Stimulated activated naive B cell treated with anti-CD40 and anti-IgM and Interleukin-4, amounts not matched to agents 10 μg/mL and 1 μg/mL and 100 μg/mL, for 72 hours (primary cell): ENCODE results near the gene ZW10.
"Not testable (repeated sequence)": the region's sequence is repeated elsewhere in the genome, so short reads cannot be mapped to it uniquely, and the experiment has no call there.

Experiments used
- ATAC-seq, 2 donors: fragments of 150-1000 bp; cut with Tn5 transposase; replicated peaks; 2 replicates each; pipeline ENCODE4 v1.10.0; 2021; ENCODE audit warnings: moderate library complexity in 1 of 2
- DNase-seq: peaks from one replicate; pipeline ENCODE4 v3.0.0; 2021
- H3K27ac Mint-ChIP-seq: one replicate; pipeline ENCODE4 v1.8.0; 2022; ENCODE audit warnings: mild to moderate bottlenecking, mixed read lengths
- H3K27me3 Mint-ChIP-seq, 2 donors: one replicate each; pipeline ENCODE4 v1.8.0; 2022; ENCODE audit warnings: mixed read lengths in 2 of 2
- H3K36me3 Mint-ChIP-seq, 2 donors: one replicate each; pipeline ENCODE4 v1.8.0; 2022; ENCODE audit warnings: mixed read lengths in 2 of 2, mild to moderate bottlenecking in 1 of 2
- H3K4me1 Mint-ChIP-seq, 2 donors: one replicate each; pipeline ENCODE4 v1.8.0; 2022; ENCODE audit warnings: mixed read lengths in 2 of 2, mild to moderate bottlenecking in 1 of 2
- H3K4me3 Mint-ChIP-seq, 2 donors: one replicate each; pipeline ENCODE4 v1.8.0; 2022; ENCODE audit warnings: mild to moderate bottlenecking in 2 of 2, mixed read lengths in 2 of 2, moderate library complexity in 1 of 2
- H3K9me3 Mint-ChIP-seq, 2 donors: one replicate each; pipeline ENCODE4 v1.8.0; 2022; ENCODE audit warnings: mixed read lengths in 2 of 2, mild to moderate bottlenecking in 1 of 2

The ZW10 gene

DNA sequence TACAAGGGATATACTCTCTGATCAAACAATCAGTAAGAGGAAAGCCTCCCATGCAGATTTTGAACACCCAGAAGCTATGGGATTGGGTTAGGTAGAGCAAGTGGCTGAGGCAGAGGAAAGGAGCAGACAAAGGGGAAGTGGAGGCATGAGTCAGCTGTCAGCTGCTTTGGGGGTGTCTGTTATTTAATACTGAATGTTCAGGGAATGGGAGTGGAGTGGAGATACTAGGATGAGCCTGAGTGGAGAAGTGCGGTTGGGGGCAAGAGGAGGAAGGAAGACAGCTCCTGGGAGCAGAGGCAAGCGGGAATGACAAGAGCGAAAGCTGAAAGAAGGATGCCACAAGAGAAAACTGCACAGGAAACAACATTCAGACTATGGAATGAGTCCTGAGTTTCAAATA is 44.7 kb downstream of the ZW10 start:
- Mint-ChIP-seq H3K27ac (no peak overlapping the region), H3K4me1 (peaks cover 0 to 5% of the 10 kb centered on the region in 2 donors), H3K4me3 (no peak overlapping the region), H3K36me3 (peaks cover 13 to 31% of the 10 kb centered on the region in 2 donors), H3K9me3 (no peaks in the 10 kb centered on the region), H3K27me3 (no peaks in the 10 kb centered on the region)
- ATAC-seq, result no peak
- DNase-seq, result no peak

DNA sequence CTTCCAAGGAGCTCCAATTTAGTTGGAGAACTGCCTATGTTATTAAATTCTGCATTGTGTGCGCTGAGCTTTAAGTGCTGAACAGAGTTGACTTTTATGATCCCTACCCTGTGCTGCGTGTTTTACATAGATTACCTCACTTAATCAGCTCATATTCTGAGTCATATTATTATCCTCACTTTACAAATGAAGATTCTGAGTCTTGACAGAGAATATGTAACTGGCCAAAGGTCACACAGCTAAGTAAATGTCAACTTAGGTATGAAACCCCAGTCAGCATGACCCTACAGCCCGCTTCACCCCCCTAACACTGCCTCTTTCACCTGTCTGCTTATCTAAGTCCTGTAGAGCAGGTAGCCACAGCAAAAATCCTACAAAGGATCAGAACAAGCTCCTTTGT is 47.6 kb downstream of the ZW10 start:
- DNase-seq (no peak), ATAC-seq (no peak)
- H3K4me3 Mint-ChIP-seq, result no peak overlapping the region
- H3K4me1 Mint-ChIP-seq, result peaks cover 0 to 5% of the 10 kb centered on the region in 2 donors
- peaks cover 12 to 31% of the 10 kb centered on the region in 2 donors for H3K36me3 Mint-ChIP-seq
- H3K27me3 Mint-ChIP-seq, result no peaks in the 10 kb centered on the region
- H3K27ac Mint-ChIP-seq, result no peak overlapping the region
- H3K9me3 Mint-ChIP-seq, result no peaks in the 10 kb centered on the region

DNA sequence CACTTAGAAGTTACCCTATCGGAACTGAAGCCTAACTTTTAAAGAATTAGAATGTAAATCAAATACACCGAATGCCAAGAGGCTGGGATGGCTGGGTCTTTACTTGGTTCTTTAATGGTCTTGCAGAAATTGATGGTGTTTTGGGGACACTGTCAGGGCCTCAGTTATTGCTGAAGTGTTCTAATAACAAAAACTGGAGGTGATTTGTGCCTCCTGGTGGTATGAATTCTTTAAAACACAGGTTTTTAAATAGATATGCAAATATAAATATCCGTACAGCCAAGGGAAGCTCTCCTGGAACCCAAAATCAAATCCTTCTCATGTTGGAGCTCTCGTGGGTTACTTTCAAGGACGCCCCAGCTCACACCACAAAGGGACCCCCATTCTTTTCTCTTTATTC is 48.1 kb downstream of the ZW10 start:
- Mint-ChIP-seq H3K4me1 (peaks cover 0 to 5% of the 10 kb centered on the region in 2 donors), H3K9me3 (no peaks in the 10 kb centered on the region), H3K27me3 (no peaks in the 10 kb centered on the region), H3K36me3 (peaks cover 16 to 36% of the 10 kb centered on the region in 2 donors), H3K27ac (no peak overlapping the region), H3K4me3 (no peak overlapping the region)
- ATAC-seq (no peak), DNase-seq (no peak)

DNA sequence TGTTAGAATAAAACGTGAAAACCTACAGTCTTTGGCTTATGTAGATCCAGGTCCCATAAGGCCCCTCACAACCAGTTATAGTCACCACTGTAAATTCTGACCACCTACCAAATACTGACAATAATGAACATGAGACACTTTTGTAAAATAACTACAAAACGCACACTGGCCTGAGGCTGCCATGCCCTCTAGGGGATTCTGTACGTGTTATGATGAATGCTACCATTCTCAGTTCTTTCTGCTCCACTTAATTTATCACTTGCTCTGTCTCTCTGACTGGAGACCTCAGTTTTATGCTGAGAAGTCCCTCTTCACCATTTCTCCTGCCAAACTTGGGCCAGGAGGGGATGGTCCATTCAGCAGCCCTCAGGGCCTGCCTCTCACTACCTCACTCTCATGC is 48.7 kb downstream of the ZW10 start:
- H3K4me3 Mint-ChIP-seq, result no peak overlapping the region
- no peak overlapping the region for H3K27ac Mint-ChIP-seq
- DNase-seq, result no peak
- peaks cover 19 to 39% of the 10 kb centered on the region in 2 donors for H3K36me3 Mint-ChIP-seq
- no peak for ATAC-seq
- no peaks in the 10 kb centered on the region for H3K9me3 Mint-ChIP-seq
- H3K27me3 Mint-ChIP-seq, result no peaks in the 10 kb centered on the region
- peaks cover 0 to 5% of the 10 kb centered on the region in 2 donors for H3K4me1 Mint-ChIP-seq

DNA sequence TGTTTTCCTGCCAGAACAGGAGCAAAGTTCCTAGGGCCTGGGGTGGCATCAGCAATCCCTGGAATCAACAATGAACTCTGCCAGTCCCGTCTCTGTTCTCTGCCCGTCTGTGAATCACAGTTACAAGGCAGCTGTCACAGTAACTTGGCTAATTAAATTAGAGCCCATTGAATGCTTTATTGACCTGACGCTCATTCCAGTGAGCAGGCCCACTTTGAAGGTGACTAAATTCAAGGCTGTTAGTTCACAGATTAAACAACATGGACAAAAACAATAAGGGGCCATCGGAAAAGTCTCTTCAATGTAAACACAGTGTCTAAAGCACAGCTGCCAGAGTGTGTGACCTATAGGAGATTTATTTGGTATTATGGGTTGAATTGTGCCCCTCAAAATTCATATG is 49.7 kb downstream of the ZW10 start:
- ATAC-seq (no peak), DNase-seq (no peak)
- no peak overlapping the region for H3K4me3 Mint-ChIP-seq
- no peak overlapping the region for H3K27ac Mint-ChIP-seq
- H3K36me3 Mint-ChIP-seq, result peaks cover 22 to 47% of the 10 kb centered on the region in 2 donors
- H3K27me3 Mint-ChIP-seq, result no peaks in the 10 kb centered on the region
- H3K4me1 Mint-ChIP-seq, result peaks cover 0 to 5% of the 10 kb centered on the region in 2 donors
- no peaks in the 10 kb centered on the region for H3K9me3 Mint-ChIP-seq

DNA sequence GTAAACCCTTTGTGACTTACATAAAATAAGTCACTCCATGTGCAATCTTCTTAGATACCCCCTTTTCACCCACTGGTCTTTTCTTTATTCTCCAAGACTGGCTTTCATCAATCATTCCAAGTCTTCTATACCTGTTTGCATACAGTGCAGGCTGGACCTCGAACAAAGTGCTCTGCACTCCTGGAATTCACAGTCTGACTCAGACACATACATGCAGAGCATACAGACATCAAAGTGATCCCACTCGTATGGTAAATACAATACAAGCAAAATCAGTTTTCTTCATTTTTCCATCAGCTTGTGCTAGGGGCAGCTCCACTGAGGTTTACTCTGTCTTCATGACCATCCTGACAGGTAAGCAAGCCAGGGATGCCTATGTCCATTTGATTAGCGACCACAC is 50.6 kb downstream of the ZW10 start:
- Mint-ChIP-seq H3K27me3 (no peaks in the 10 kb centered on the region), H3K4me1 (peaks cover 0 to 5% of the 10 kb centered on the region in 2 donors), H3K9me3 (no peaks in the 10 kb centered on the region), H3K27ac (no peak overlapping the region), H3K4me3 (no peak overlapping the region), H3K36me3 (peaks cover 22 to 46% of the 10 kb centered on the region in 2 donors)
- DNase-seq (no peak), ATAC-seq (no peak)

DNA sequence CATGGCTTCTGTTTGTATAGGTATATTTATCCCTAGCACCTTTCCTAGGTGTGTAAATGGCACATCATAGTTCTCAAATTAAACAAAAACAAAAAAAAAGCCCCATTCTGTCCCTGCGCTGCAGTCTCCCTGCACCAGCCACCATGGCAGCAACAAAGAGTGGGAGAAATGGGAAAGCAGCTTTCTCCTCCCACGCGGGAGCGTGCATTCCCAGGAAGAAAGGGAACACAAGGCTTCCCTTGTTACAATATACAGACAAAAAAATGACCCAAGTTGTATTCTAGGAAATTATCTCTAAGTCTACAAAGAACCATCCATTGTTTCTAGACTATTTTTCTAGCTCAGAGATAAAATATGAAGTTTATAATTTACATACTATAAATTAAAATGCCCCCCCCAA is 51.3 kb downstream of the ZW10 start:
- H3K27ac Mint-ChIP-seq, result no peak overlapping the region
- DNase-seq (no peak), ATAC-seq (no peak)
- no peak overlapping the region for H3K4me3 Mint-ChIP-seq
- H3K4me1 Mint-ChIP-seq, result peaks cover 0 to 5% of the 10 kb centered on the region in 2 donors
- H3K9me3 Mint-ChIP-seq, result no peaks in the 10 kb centered on the region
- H3K27me3 Mint-ChIP-seq, result no peaks in the 10 kb centered on the region
- peaks cover 27 to 49% of the 10 kb centered on the region in 2 donors for H3K36me3 Mint-ChIP-seq

DNA sequence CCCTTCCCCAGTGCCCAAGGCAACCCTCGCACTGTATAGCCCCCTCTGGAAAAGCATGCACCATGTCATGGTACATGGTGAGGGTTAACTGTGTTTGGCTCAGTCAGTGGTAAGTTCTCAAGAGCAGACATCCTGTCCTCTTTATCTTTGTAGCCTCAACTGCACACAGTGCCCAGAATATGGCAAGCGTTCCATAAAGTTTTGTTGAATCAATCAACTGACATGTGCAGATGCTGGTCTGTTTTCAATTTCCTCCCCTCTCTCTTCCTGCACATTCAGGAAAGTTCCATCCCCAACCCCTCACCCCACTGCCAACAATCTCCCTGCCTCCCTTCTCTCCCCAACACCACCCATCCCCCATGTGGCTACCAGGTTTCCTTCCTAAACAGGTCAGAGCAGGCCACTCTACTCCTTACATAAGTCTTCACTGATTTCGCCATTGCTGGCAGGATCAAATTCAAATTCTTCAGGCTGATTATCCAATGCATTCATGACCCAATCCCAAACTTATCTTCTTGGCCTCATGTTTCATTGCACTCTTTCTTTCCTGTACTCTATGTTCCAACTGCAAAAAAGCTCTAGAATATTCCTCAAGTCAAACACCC is 51.9 kb downstream of the ZW10 start:
- Mint-ChIP-seq H3K27me3 (no peaks in the 10 kb centered on the region), H3K36me3 (peaks cover 27 to 49% of the 10 kb centered on the region in 2 donors), H3K4me1 (peaks cover 0 to 5% of the 10 kb centered on the region in 2 donors), H3K9me3 (no peaks in the 10 kb centered on the region), H3K4me3 (no peak overlapping the region), H3K27ac (no peak overlapping the region)
- ATAC-seq (no peak), DNase-seq (no peak)

DNA sequence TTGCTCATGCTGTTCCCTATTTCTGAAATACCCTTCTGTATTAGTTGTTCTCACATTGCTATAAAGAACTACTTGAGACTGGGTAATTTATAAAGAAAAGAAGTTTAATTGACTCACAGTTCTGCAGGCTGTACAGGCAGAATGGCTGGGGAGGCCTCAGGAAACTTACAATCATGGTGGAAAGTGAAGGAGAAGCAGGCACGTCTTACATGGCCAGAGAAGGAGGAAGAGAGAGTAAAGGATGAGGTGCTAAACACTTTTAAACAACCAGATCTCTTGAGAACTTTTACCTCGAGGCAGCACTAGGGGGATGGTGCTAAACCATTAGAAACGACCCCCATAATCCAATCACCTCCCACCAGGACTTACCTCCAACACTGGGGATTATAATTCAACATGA is 53.0 kb downstream of the ZW10 start:
- DNase-seq, H3K4me3 Mint-ChIP-seq, H3K4me1 Mint-ChIP-seq, H3K27ac Mint-ChIP-seq, H3K9me3 Mint-ChIP-seq, ATAC-seq, H3K27me3 Mint-ChIP-seq: not testable (repeated sequence)
- H3K36me3 Mint-ChIP-seq, result peaks cover 26 to 56% of the 10 kb centered on the region in 2 donors

DNA sequence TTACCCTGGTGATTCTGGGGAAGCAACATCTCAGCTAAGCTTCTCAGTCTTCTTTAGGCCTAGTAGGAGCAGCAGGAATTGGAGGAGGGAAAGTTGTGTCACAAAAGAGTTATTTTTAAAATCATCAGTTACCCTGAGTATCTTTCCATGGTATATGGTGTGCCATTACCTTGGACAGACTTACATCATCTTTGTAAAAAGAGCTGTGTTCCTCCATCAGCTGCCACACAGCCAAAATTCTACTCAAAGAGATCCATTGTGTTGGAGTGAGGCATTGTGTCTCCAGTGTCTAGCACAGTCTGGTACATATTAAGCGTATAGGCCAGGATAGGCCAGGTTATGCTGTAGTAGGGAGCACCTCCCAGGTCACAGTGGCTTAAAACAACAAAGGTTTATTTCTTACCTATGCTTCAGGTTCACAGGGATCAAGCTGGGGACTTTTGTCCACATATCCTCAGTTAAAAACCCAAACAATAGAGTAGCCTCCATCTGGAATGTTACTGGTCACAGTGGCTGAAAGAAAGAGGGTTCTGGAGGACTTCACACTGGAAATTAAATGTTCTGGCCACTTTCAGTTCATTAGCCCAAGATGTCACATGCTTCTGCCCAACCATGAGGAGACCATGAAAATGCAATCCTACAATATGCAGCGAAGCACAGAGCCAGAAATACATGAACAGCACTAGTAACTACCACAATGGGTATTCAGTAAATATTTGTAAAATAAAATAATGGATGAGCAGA is 57.4 kb downstream of the ZW10 start:
- no peak overlapping the region for H3K27ac Mint-ChIP-seq

DNA sequence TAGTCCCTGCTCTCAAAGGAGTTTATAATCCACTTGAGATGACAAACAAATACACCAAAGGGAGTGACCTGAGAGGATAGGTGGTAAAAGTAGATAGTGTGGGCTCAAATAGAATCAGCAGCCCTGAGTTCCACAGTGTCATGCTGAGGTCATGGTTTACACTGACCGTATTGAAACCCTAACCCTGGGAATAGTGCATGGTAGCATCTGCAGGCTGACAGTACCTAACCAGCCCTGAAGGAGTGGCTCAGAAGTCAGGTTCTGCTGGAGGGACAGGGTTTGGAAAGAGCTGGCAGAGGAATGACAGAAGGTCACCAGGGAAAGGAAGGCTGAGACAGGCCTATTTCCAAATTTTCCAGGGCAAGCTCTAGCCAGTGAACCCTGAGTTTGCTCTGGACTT is 58.2 kb downstream of the ZW10 start:
- H3K36me3 Mint-ChIP-seq, result peaks cover 29 to 45% of the 10 kb centered on the region in 2 donors
- H3K4me1 Mint-ChIP-seq, result no peaks in the 10 kb centered on the region
- no peaks in the 10 kb centered on the region for H3K27me3 Mint-ChIP-seq
- no peak overlapping the region for H3K27ac Mint-ChIP-seq
- H3K4me3 Mint-ChIP-seq, result no peak overlapping the region
- DNase-seq (no peak), ATAC-seq (no peak)
- peaks cover 7 to 8% of the 10 kb centered on the region in 2 donors for H3K9me3 Mint-ChIP-seq

More for the DNA sequence above, 57.4 kb downstream of the ZW10 start:
- DNase-seq (no peak), ATAC-seq (no peak)
- H3K4me1 Mint-ChIP-seq, result no peaks in the 10 kb centered on the region
- peaks cover 35 to 53% of the 10 kb centered on the region in 2 donors for H3K36me3 Mint-ChIP-seq
- peaks cover 4 to 5% of the 10 kb centered on the region in 2 donors for H3K9me3 Mint-ChIP-seq
- H3K27me3 Mint-ChIP-seq, result no peaks in the 10 kb centered on the region
- no peak overlapping the region for H3K4me3 Mint-ChIP-seq

DNA sequence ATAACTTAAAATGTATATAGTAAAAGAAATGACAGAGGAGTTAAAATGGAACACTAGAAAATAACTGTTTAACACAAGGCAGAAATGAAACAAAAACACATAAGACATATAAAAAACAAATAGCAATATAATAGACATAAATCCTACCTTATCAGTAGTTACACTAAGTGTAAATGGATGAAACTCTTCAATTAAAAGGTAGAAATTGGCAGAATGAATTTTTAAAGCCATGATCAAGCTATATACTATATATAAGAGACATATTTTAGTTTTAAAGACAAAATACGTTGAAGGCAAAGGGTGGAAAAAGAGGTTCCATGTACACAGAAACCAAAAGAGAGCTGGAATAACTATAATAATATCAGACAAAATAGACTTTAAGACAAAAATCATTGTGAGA is 62.5 kb downstream of the ZW10 start:
- no peak overlapping the region for H3K27ac Mint-ChIP-seq
- ATAC-seq (no peak), DNase-seq (no peak)
- no peaks in the 10 kb centered on the region for H3K27me3 Mint-ChIP-seq
- peaks cover 36 to 51% of the 10 kb centered on the region in 2 donors for H3K36me3 Mint-ChIP-seq
- H3K4me1 Mint-ChIP-seq, result no peaks in the 10 kb centered on the region
- no peak overlapping the region for H3K4me3 Mint-ChIP-seq
- H3K9me3 Mint-ChIP-seq, result peaks cover 27 to 32% of the 10 kb centered on the region in 2 donors

DNA sequence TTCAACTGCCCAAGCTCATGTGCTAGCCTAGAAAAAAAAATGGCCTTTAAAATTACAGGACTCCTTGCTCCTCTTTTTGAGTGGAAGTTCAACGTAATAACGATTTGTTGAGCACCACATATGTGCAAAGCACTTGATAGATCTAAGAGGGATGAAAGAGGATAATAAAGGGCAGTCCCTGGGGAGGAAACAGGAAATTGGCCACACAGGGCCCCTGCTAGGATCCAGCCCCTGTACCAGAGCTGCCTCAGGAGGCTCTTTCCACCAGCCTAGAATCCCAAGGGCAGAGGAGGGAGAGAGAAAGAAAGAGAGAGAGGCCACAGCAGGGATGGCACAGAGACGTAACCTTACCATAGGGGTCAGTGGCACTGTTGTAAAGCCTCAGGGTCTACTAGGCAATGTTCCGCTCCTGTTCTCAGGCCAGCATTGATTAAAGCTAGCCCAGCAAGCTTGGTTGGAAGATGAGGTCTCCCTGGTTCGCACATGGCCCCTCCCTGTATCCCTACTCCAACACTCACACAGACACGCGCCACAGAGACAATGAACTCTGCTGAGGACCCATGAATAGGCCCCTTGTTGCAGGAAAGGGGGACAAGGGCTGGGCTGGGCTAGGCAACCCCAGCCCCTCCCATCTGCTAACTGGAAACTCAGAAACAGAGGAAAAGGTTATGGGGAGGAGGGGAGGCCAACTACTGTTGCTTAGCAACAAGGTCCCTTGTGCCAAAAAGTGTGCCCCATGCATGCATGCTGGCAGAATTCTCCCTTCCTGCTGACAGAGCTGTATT is 67.4 kb downstream of the ZW10 start, which contains the start of gene TMPRSS5:
TSS of gene TMPRSS5 (minus strand) at position 438 of the 785 bp plus-strand sequence. CDS start at position 354, 84 bp downstream.
- Mint-ChIP-seq H3K4me3 (no peak within 1 kb of the TSS), H3K27me3 (no peaks in the 10 kb centered on the region), H3K4me1 (peaks cover 0 to 5% of the 10 kb centered on the region in 2 donors), H3K36me3 (peaks cover 38 to 51% of the 10 kb centered on the region in 2 donors), H3K27ac (no peak within 1 kb of the TSS), H3K9me3 (peaks cover 36 to 44% of the 10 kb centered on the region in 2 donors)
- ATAC-seq (no peak), DNase-seq (no peak)

DNA sequence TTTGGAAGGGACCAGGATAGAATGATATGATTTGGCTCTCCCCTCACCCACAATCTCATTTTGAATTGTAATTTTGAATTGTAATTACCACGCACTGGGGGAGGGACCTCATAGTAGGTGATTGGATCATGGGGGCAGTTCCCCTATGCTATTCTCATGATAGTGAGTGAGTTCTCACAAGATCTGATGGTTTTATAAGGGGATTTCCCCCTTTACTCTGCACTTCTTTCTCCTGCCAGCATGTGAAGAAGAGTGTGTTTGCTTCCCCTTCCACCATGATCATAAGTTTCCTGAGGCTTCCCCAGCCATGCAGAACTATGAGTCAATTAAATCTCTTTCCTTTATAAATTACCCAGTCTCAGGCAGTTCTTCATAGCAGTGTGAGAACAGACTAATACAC is 69.9 kb downstream of the ZW10 start:
- not testable (repeated sequence) for DNase-seq, H3K27me3 Mint-ChIP-seq, ATAC-seq, H3K4me1 Mint-ChIP-seq, H3K4me3 Mint-ChIP-seq, H3K27ac Mint-ChIP-seq
- peaks cover 33 to 47% of the 10 kb centered on the region in 2 donors for H3K36me3 Mint-ChIP-seq
- H3K9me3 Mint-ChIP-seq, result peaks cover 32% of the 10 kb centered on the region in 2 donors
